WTC11 (cell line): ENCODE measurements around the gene MMP11. TPM values are rescaled to one million over a fixed set of nuclear protein-coding genes. Genes with fewer than 3 reads are reported as not detected.

Source experiments
- ATAC-seq: fragments of 200-7000 bp; cut with Tn5 transposase; 2 replicates; pipeline ENCODE4 v1.10.0; 2021; ENCODE audit warnings: mild to moderate bottlenecking, moderate library complexity
- CTCF ChIA-PET: fragments of 300-600 bp; sonication (Branson Sonifier 250); formaldehyde crosslinking; loops from one replicate; lab custom pipeline; 2021; ENCODE audit warnings: antibody characterized with exemption; lab: Charles Lee
- POLR2A ChIA-PET: fragments of 350-600 bp; sonication (Branson Sonifier 250); formaldehyde crosslinking; loops from one replicate; lab custom pipeline; 2021; ENCODE audit warnings: antibody characterized with exemption; lab: Charles Lee
- DNase-seq: peaks from one replicate; pipeline ENCODE4 v3.0.0; 2021; ENCODE audit warnings: low spot score
- H3K27ac Mint-ChIP-seq: 2 replicates; pipeline ENCODE4 v1.8.0; 2021; ENCODE audit warnings: mixed read lengths
- H3K27me3 Mint-ChIP-seq: 2 replicates; pipeline ENCODE4 v1.8.0; 2021; ENCODE audit warnings: low read depth, mild to moderate bottlenecking, moderate library complexity, mixed read lengths
- H3K36me3 Mint-ChIP-seq: 2 replicates; pipeline ENCODE4 v1.8.0; 2021; ENCODE audit warnings: mixed read lengths
- H3K4me1 Mint-ChIP-seq: 2 replicates; pipeline ENCODE4 v1.8.0; 2022; ENCODE audit warnings: mixed read lengths
- H3K4me3 Mint-ChIP-seq: 2 replicates; pipeline ENCODE4 v1.8.0; 2021; ENCODE audit warnings: mild to moderate bottlenecking, moderate library complexity, mixed read lengths
- H3K9me3 Mint-ChIP-seq: 2 replicates; pipeline ENCODE4 v1.8.0; 2021; ENCODE audit warnings: mixed read lengths
- ATF1 ChIP-seq: sonication (generic); formaldehyde crosslinking; IDR thresholded peaks from 2 replicates; pipeline ENCODE4 v1.8.1; 2023; ENCODE audit warnings: mild to moderate bottlenecking, moderate library complexity, missing genetic modification reagents
- CBFB ChIP-seq: sonication (generic); formaldehyde crosslinking; IDR thresholded peaks from 2 replicates; pipeline ENCODE4 v1.8.1; 2022; ENCODE audit warnings: mild to moderate bottlenecking, low read depth, missing genetic modification reagents
- CREB1 ChIP-seq: sonication (generic); formaldehyde crosslinking; IDR thresholded peaks from 2 replicates; pipeline ENCODE4 v1.8.0; 2023; ENCODE audit warnings: mild to moderate bottlenecking, missing genetic modification reagents
- ELF4 ChIP-seq: sonication (generic); formaldehyde crosslinking; IDR thresholded peaks from 2 replicates; pipeline ENCODE4 v1.8.1; 2022; ENCODE audit warnings: low read depth, mild to moderate bottlenecking, moderate library complexity, missing genetic modification reagents
- EMX1 ChIP-seq: fragments of 250-450 bp; sonication (Bioruptor Pico); IDR thresholded peaks from 2 replicates; pipeline ENCODE4 v1.8.0; 2021; ENCODE audit warnings: mild to moderate bottlenecking
- ESRRA ChIP-seq: sonication (generic); formaldehyde crosslinking; IDR thresholded peaks from 2 replicates; pipeline ENCODE4 v1.8.1; 2022; ENCODE audit warnings: mild to moderate bottlenecking, missing genetic modification reagents, borderline replicate concordance
- GRHL2 ChIP-seq: fragments of 250-450 bp; sonication (Bioruptor Pico); IDR thresholded peaks from 2 replicates; pipeline ENCODE4 v1.8.0; 2022; ENCODE audit warnings: mild to moderate bottlenecking, moderate library complexity; ENCODE audit not compliant: insufficient replicate concordance, severe bottlenecking
- JAZF1 ChIP-seq: fragments of 250-450 bp; sonication (Bioruptor Pico); IDR thresholded peaks from 2 replicates; pipeline ENCODE4 v1.9.0; 2021; ENCODE audit warnings: moderate library complexity, mild to moderate bottlenecking, inconsistent platforms
- NFATC4 ChIP-seq: fragments of 250-450 bp; sonication (Bioruptor Pico); IDR thresholded peaks from 2 replicates; pipeline ENCODE4 v1.9.0; 2021; ENCODE audit warnings: mild to moderate bottlenecking
- SMAD4 ChIP-seq: sonication (generic); formaldehyde crosslinking; IDR thresholded peaks from 2 replicates; pipeline ENCODE4 v1.8.0; 2022; ENCODE audit warnings: mild to moderate bottlenecking, missing genetic modification reagents
- SP1 ChIP-seq: sonication (generic); formaldehyde crosslinking; conservative IDR thresholded peaks from 2 replicates; pipeline ENCODE4 v1.8.1; 2022; ENCODE audit warnings: missing genetic modification reagents
- TCF7 ChIP-seq: sonication (generic); formaldehyde crosslinking; IDR thresholded peaks from 2 replicates; pipeline ENCODE4 v1.8.0; 2022; ENCODE audit warnings: mild to moderate bottlenecking, low read depth, missing genetic modification reagents, moderate library complexity
- TEAD4 ChIP-seq: sonication (generic); formaldehyde crosslinking; IDR thresholded peaks from 2 replicates; pipeline ENCODE4 v1.8.0; 2022; ENCODE audit warnings: mild to moderate bottlenecking, missing genetic modification reagents
- USF2 ChIP-seq: sonication (generic); formaldehyde crosslinking; IDR thresholded peaks from 2 replicates; pipeline ENCODE4 v1.8.1; 2023; ENCODE audit warnings: mild to moderate bottlenecking, missing genetic modification reagents, moderate library complexity
- ZBTB21 ChIP-seq: sonication (generic); formaldehyde crosslinking; IDR thresholded peaks from 2 replicates; pipeline ENCODE4 v1.8.1; 2023; ENCODE audit warnings: mild to moderate bottlenecking, missing genetic modification reagents, borderline replicate concordance
- ZNF121 ChIP-seq: sonication (generic); formaldehyde crosslinking; IDR thresholded peaks from 2 replicates; pipeline ENCODE4 v1.8.0; 2023; ENCODE audit warnings: missing genetic modification reagents
- ZNF219 ChIP-seq: sonication (generic); formaldehyde crosslinking; IDR thresholded peaks from 2 replicates; pipeline ENCODE4 v1.8.0; 2023; ENCODE audit warnings: missing genetic modification reagents, mild to moderate bottlenecking, borderline replicate concordance
- ZNF232 ChIP-seq: sonication (generic); formaldehyde crosslinking; IDR thresholded peaks from 2 replicates; pipeline ENCODE4 v1.8.0; 2022; ENCODE audit warnings: mild to moderate bottlenecking, missing genetic modification reagents
- ZNF263 ChIP-seq: sonication (generic); formaldehyde crosslinking; IDR thresholded peaks from 2 replicates; pipeline ENCODE4 v1.8.1; 2022; ENCODE audit warnings: low read depth, mild to moderate bottlenecking, moderate library complexity, missing genetic modification reagents
- ZNF396 ChIP-seq: fragments of 250-450 bp; sonication (Bioruptor Pico); IDR thresholded peaks from 2 replicates; pipeline ENCODE4 v1.8.0; 2021; ENCODE audit warnings: mild to moderate bottlenecking, moderate library complexity, borderline replicate concordance
- ZNF423 ChIP-seq: fragments of 250-450 bp; sonication (Bioruptor Pico); IDR thresholded peaks from 2 replicates; pipeline ENCODE4 v2.1.2; 2022; ENCODE audit warnings: mild to moderate bottlenecking, moderate library complexity
- ZNF532 ChIP-seq: fragments of 250-450 bp; sonication (Bioruptor Pico); IDR thresholded peaks from 2 replicates; pipeline ENCODE4 v1.9.0; 2021; ENCODE audit warnings: mild to moderate bottlenecking, borderline replicate concordance
- ZSCAN18 ChIP-seq: fragments of 250-450 bp; sonication (Bioruptor Pico); IDR thresholded peaks from 2 replicates; pipeline ENCODE4 v2.1.2; 2022; ENCODE audit warnings: mild to moderate bottlenecking, moderate library complexity
- total RNA-seq: library from RNA; stranded (reverse); gene quantifications from 3 replicates; pipeline ENCODE4 v1.2.3, GENCODE V29; 2021
- TF ChIP-seq, protein P1 (sequence below): sonication (generic); formaldehyde crosslinking; IDR thresholded peaks from 2 replicates; pipeline ENCODE4 v1.8.0; 2022; ENCODE audit warnings: mild to moderate bottlenecking, missing genetic modification reagents
- TF ChIP-seq, protein P2 (sequence below): sonication (generic); formaldehyde crosslinking; conservative IDR thresholded peaks from 2 replicates; pipeline ENCODE4 v1.8.1; 2022; ENCODE audit warnings: mild to moderate bottlenecking, missing genetic modification reagents
- TF ChIP-seq, protein P3 (sequence below): sonication (generic); formaldehyde crosslinking; IDR thresholded peaks from 2 replicates; pipeline ENCODE4 v1.8.1; 2022; ENCODE audit warnings: low read depth, missing genetic modification reagents, borderline replicate concordance

Gene MMP11
- total RNA-seq, 1 experiment from 2014 or later = 16.5 TPM

DNA sequence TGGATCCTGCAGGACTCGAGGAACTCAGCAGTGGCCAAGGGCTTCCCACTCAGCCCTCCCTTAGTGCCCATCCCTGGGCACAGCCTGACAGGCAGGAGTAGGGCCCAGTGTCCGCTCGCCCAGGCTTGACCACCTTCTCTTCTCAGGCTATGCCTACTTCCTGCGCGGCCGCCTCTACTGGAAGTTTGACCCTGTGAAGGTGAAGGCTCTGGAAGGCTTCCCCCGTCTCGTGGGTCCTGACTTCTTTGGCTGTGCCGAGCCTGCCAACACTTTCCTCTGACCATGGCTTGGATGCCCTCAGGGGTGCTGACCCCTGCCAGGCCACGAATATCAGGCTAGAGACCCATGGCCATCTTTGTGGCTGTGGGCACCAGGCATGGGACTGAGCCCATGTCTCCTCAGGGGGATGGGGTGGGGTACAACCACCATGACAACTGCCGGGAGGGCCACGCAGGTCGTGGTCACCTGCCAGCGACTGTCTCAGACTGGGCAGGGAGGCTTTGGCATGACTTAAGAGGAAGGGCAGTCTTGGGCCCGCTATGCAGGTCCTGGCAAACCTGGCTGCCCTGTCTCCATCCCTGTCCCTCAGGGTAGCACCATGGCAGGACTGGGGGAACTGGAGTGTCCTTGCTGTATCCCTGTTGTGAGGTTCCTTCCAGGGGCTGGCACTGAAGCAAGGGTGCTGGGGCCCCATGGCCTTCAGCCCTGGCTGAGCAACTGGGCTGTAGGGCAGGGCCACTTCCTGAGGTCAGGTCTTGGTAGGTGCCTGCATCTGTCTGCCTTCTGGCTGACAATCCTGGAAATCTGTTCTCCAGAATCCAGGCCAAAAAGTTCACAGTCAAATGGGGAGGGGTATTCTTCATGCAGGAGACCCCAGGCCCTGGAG lies 10.9 kb downstream of the MMP11 start:
- Mint-ChIP-seq H3K36me3 (0 out of 2 replicates have a peak, but pooled peaks cover 2% of the 10 kb centered on the region), H3K27ac (no peak overlapping the region), H3K4me3 (no peak overlapping the region), H3K9me3 (no peaks in the 10 kb centered on the region)
- POLR2A ChIA-PET = no interaction called here
- CTCF ChIA-PET = interaction anchor here (1.0 kb wide), 1 partner anchor 16 kb away, joined by 3 read pairs; the partner anchor contains the start of gene CHCHD10
- TF ChIP-seq ESRRA (CRISPR knock-in tag) (no peak), ZNF263 (CRISPR knock-in tag) (no peak), ZNF532 (CRISPR knock-in tag) (no peak), ZSCAN18 (CRISPR knock-in tag) (no peak), CBFB (CRISPR knock-in tag) (no peak), ELF4 (CRISPR knock-in tag) (no peak), GRHL2 (CRISPR knock-in tag) (no peak), ZNF121 (no peak), SP1 (no peak), TEAD4 (CRISPR knock-in tag) (no peak), JAZF1 (CRISPR knock-in tag) (no peak)
- TF ChIP-seq, protein P1, sequence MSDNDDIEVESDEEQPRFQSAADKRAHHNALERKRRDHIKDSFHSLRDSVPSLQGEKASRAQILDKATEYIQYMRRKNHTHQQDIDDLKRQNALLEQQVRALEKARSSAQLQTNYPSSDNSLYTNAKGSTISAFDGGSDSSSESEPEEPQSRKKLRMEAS (CRISPR knock-in tag) = no peak
- TF ChIP-seq, protein P2, sequence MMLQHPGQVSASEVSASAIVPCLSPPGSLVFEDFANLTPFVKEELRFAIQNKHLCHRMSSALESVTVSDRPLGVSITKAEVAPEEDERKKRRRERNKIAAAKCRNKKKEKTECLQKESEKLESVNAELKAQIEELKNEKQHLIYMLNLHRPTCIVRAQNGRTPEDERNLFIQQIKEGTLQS (CRISPR knock-in tag) = no peak
- TF ChIP-seq, all 79 proteins: peak for 0
- DNase-seq (no peak), ATAC-seq (no peak)
- Mint-ChIP-seq H3K27me3 (no peaks in the 10 kb centered on the region; the same call in 1 of the 2 replicates), H3K4me1 (peaks cover 16% of the 10 kb centered on the region)

DNA sequence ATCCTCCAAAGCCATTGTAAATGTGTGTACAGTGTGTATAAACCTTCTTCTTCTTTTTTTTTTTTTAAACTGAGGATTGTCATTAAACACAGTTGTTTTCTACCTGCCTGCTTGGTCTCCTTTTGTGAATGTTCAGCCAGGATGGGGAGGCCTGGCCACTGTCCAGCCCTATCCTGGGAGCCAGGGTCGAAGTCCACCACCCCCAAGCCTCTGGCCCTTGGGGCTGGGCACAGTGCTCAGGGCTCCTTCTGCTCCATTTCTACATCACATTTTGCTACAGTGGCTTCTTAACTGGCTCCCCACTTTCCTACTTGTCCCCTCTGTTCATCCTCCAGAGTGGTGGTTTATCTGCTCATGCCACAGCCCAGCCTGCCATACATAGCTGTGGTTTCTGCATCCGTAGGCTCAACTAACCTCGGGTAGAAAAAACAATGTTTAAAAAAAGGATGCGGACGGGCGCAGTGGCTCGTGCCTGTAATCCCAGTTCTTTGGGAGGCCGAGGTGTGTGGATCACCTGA lies 11.6 kb downstream of the MMP11 start:
- H3K4me3 Mint-ChIP-seq = no peak overlapping the region
- CTCF ChIA-PET = no interaction called here
- TF ChIP-seq CREB1 (CRISPR knock-in tag) (no peak), CBFB (CRISPR knock-in tag) (no peak), ZBTB21 (no peak), EMX1 (CRISPR knock-in tag) (no peak), ZNF396 (no peak), ZNF263 (CRISPR knock-in tag) (no peak), USF2 (no peak), ATF1 (CRISPR knock-in tag) (no peak), NFATC4 (CRISPR knock-in tag) (no peak), ZNF219 (CRISPR knock-in tag) (no peak), ZNF121 (no peak), TEAD4 (CRISPR knock-in tag) (no peak), TCF7 (CRISPR knock-in tag) (no peak), ESRRA (CRISPR knock-in tag) (no peak), ZNF423 (CRISPR knock-in tag) (no peak), SMAD4 (CRISPR knock-in tag) (no peak), ZNF232 (CRISPR knock-in tag) (no peak)
- TF ChIP-seq, protein P3, sequence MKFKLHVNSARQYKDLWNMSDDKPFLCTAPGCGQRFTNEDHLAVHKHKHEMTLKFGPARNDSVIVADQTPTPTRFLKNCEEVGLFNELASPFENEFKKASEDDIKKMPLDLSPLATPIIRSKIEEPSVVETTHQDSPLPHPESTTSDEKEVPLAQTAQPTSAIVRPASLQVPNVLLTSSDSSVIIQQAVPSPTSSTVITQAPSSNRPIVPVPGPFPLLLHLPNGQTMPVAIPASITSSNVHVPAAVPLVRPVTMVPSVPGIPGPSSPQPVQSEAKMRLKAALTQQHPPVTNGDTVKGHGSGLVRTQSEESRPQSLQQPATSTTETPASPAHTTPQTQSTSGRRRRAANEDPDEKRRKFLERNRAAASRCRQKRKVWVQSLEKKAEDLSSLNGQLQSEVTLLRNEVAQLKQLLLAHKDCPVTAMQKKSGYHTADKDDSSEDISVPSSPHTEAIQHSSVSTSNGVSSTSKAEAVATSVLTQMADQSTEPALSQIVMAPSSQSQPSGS (CRISPR knock-in tag) = no peak

More for the DNA sequence above, 11.6 kb downstream of the MMP11 start:
- Mint-ChIP-seq H3K9me3 (no peaks in the 10 kb centered on the region), H3K4me1 (peaks cover 23% of the 10 kb centered on the region), H3K36me3 (0 out of 2 replicates have a peak, but pooled peaks cover 2% of the 10 kb centered on the region), H3K27me3 (no peaks in the 10 kb centered on the region; the same call in 1 of the 2 replicates), H3K27ac (no peak overlapping the region)
- ATAC-seq (no peak), DNase-seq (no peak)
- POLR2A ChIA-PET = no interaction called here
